CD4-positive, alpha-beta T cell treated with Interleukin-4 for 4 hours (primary cell): Measurements from ENCODE around the gene CHAF1B.
"Not testable (repeated sequence)": the region's sequence is repeated elsewhere in the genome, so short reads cannot be mapped to it uniquely, and the experiment has no call there.

Experiments
- DNase-seq: peaks from one replicate; pipeline ENCODE4 v3.0.0-alpha.2; 2020

CHAF1B gene

DNA sequence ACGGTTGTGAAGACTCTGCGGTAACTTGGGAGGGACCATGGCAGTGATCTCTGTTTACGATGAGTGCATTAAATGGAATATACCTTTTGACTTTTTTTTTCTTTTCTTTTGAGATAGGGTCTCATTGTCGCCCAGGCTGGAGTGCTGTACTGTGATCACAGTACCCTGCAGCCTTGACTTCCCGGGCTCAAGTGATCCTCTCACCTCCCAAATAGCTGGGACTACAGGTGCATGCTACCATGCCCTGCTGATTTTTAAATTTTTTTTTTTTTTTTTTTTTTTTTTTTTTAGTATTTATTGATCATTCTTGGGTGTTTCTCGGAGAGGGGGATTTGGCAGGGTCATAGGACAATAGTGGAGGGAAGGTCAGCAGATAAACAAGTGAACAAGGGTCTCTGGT lies 6.5 kb downstream of the CHAF1B start:
- DNase-seq, result not testable (repeated sequence)

DNA sequence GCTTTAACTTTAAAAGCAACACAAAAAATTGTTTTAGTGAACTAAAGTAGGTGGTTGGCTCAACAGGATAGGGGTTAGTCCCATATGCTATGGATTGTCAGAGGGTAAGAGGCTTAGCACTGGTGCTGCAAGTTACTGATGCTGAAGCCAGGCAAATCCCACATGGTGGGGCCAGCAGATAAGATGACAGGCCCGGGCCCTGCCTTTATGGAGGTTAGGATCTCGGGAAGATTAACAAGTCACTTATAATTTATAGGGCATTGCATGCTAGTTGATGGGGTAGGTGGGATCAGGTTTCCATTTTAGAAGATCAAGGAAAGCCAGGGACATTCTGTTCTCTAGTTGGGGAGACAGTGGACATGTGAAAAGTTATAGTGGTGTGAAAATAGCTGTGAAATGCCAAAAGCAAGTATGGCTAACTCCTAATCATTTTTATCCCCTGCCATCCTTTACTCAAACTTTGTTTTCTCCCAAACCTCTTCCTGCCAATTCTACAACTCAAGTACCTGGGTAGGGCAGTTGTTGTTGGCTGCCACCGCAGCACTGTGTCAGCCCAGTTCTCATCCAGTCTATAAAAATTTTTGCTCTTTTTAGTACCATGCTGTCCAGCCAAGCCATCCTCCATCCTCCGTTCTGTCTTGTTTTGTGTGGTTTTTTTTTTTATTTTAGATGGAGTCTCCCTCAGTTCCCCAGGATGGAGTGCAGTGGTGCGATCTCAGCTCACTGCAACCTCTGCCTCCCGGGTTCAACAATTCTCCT lies 10.3 kb downstream of the CHAF1B start:
- no peak for DNase-seq

DNA sequence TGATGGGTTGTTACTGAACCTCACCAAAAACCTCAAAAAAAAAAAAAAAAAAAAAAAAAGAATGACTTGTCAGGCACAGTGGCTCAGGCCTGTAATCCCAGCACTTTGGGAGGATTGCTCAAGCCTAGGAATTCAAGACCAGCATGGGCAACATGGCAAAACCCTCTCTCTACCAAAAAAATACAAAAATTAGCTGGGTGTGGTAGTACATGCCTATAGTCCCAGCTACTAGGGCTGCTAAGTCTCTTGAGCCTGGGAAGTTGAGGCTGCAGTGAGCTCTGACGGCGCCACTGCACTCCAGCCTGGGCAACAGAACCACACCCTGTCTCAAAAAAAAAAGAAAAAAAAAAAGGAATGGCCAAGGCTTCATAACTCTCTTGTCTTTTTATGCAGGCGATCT lies 11.1 kb downstream of the CHAF1B start:
- no peak for DNase-seq

GRCh38 chr21:36396971-36397370 lies 11.8 kb downstream of the CHAF1B start:
- DNase-seq, result no peak

GRCh38 chr21:36397606-36398005 lies 12.4 kb downstream of the CHAF1B start:
- DNase-seq, result no peak

GRCh38 chr21:36399736-36400135 lies 14.5 kb downstream of the CHAF1B start:
- DNase-seq, result not testable (repeated sequence)

DNA sequence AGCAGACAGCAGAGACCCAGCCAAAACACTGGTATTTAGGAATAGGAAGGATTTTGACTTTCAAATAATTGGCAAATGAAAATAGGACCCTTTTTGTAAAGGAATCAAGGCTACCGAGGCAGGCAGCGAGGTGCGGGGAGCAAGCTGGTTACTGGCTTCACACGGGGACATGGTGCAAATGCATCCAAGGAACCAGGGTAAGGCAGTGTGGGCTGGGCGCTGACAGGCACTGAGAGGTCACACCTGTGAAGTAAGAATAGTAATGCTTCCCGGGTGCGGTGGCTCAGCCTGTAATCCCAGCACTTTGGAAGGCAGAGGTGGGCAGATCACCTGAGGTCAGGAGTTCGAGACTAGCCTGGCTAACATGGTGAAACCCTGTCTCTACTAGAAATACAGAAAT lies 15.5 kb downstream of the CHAF1B start:
- no peak for DNase-seq

GRCh38 chr21:36402339-36402738 lies 17.1 kb downstream of the CHAF1B start:
- DNase-seq, result no peak

- no peak for DNase-seq
Measured at GRCh38 chr21:36403713-36404112, 18.5 kb downstream of the CHAF1B start.

DNA sequence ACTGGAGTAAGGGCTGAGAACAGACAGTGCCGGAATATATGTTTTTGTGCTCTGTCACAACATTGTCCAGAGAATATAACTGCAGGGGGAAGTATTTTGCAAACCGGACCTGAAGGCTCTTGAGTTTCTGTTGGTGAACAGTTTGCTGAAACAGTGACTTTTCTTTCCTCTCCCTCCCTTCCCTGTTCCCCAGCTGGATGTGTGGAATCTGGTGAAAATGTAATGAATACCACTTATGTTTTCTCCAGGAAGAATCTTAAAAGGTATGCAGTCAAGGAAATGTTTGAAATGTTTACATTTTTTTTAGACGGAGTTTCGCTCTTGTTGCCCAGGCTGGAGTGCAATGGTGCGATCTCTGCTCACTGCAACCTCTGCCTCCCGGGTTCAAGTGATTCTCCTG lies 23.4 kb downstream of the CHAF1B start:
- DNase-seq, result no peak

GRCh38 chr21:36411301-36411700 lies 26.1 kb downstream of the CHAF1B start:
- DNase-seq, result no peak

- DNase-seq, result no peak
Measured at GRCh38 chr21:36412916-36413315, 27.7 kb downstream of the CHAF1B start.

DNA sequence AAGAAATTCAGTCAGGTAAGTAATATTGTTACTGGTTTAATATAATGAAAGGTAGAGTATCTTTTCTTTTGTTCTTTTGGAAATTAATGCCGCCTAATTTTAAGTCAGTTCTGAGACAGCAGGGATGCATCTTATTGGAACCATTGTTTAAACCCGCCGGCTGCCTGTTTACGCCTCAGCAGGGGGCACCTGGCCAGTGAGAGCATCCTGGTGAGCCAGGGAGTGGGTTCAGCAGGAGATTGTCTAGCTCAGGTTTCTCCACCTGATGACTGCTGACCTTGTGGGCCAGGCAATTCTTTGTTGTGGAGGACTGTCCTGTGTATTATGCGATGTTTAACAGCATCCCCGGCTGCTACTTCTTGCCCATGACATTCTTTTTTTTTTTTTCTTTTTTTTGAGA lies 30.2 kb downstream of the CHAF1B start:
- no peak for DNase-seq

GRCh38 chr21:36419241-36419640 lies 34.0 kb downstream of the CHAF1B start:
- no peak for DNase-seq

- peak; percentile 39 for DNase-seq
Measured at GRCh38 chr21:36419996-36420395, 34.8 kb downstream of the CHAF1B start.

DNA sequence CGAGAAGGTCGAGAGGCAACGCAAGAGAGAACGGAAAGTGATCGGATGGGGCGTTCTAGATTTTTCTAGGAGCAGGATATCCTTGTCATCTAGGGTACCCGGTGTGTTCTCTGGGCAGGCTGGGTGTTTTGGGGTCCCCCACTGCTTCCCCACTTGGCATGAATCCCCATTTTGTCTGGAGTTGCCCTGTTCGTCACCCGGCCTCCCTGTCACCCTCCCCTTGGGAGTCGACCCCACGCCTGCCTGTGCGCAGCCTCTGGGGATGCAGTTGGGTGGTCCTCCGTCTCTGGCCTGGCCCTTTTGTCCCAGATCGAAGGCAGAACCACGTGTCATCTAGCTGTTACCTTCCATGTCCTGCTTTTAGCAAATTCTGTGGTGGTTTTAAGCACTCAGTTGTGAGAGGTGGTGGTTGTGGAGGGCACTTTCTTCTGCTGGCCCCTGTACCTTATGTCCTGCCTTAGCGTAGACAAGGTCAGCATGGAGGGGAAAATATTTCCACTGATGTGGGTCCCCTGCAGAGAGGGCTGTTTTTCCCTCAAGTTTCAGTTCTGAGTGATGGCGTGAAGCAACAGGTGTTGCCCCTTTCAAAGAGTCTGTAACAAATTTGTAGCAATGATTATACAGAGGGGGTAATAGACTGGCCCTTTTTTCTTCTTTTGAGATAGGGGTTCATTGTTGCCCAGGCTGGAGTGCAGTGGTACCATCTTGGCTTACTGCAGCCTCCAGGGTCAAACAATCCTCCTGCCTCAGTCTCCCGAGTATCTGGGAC lies 35.6 kb downstream of the CHAF1B start:
- DNase-seq, result no peak

- peak; percentile 12 for DNase-seq
Measured at GRCh38 chr21:36422279-36423098, 37.3 kb downstream of the CHAF1B start.

DNA sequence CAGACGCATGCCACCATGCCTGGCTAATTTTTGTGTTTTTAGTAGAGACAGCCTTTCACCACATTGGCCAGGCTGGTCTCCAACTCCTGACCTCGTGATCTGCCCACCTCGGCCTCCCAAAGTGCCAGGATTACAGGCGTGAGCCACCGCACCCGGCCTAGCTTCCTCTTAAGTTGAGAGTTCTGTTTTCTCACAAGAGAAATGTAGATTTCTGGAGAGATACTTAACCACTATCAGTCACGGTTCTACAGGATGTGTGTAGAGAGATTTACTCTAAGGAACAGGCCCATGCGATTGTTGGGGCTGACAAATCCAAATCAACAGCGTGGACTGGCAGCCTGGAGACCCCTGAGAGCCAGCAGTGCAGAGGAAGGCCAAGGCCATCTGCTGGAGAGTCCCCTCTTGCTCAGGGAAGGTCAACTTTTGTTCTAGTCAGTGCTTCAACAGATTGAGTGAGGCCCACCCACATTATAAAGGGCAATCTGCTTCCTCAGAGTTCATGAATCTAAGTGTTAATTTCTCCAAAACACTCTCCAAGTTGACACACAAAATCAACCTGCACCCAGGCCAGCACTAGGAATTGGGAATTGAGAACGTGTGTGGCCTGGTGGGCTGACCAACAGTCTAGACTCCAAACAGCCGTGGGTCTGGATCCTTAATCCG lies 38.7 kb downstream of the CHAF1B start:
- DNase-seq, result no peak

DNA sequence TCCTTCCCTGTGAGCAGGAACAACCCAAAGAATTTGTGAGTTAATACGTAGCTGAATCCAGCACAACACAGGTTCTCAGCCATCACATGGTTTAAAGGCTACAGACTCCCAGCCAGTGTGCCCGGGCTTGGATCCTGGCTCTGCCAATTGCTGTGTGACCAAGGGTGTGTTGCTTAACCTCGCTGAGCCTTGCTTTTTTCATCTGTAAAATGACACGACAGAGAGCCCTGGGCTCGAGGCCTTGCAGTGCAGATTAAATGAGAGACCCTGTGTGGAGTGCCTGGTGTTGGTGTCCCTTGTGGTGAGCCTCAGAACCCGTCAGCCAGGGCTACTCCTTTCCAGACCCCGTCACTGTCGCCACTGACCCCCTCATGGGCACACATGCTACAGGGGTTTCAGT lies 39.4 kb downstream of the CHAF1B start:
- DNase-seq, result no peak

DNA sequence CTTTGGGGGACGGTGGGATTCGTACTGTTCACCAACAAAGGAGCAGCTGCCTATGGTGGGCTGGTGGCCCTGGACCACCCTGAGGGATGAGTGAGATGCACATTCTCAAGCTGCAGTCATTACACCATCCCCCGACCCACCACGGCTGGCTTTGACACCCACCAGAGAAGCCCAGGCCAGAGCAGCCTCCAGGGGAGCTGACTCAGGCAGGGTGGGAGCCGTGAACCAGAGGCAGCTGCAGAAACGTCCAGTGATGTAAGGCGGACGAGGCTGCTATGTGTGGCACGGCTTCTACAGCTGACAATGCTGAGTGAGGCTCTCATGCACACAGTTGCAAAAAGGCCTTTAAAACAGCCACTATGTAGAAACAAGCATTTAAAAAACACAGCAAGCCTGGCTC lies 40.1 kb downstream of the CHAF1B start:
- DNase-seq, result no peak

- DNase-seq, result no peak
Measured at GRCh38 chr21:36427502-36427901, 42.3 kb downstream of the CHAF1B start.

DNA sequence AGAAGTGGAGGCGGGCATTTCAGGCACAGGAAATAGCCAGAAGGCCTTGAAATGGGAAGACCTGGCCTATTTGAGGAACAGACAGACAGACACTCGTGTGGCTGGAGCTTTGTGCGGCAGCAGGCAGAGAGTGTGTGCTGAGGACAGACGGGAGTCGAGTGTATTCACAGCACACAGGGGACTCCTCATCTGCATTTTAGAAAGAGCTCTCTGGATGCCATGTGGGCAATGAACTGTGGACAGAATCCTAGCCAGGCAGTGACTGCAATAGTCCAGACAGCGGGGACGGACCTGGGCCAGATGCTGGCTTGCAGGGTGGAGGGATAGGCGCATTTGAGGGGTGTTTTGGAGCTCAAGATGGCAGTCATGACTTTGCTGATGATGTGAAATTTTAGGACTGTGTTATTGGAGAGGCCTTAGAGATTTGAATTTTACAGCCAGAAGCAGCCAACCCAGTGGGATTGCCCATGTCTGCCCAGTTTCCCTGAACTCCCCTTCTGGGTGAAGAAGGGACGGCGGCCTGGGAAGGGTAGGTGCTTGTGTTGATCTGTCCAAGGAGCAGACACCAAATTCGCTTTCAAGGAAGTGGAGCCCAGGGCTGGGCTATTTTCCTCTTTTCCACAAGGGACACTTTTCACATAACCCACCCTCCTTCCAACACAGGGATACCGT lies 43.7 kb downstream of the CHAF1B start:
- no peak for DNase-seq
